CD4-positive, alpha-beta T cell treated with Interleukin-2 at 100 ng/mL for 4 hours (primary cell): Measurements from ENCODE around the gene TBC1D17.
A peak's percentile ranks its signal among the peaks of the same experiment; 100 is the strongest.
"Not testable (repeated sequence)": the region's sequence is repeated elsewhere in the genome, so short reads cannot be mapped to it uniquely, and the experiment has no call there.

ENCODE experiments used
- DNase-seq: peaks from one replicate; pipeline ENCODE4 v3.0.0-alpha.2; 2020; ENCODE audit warnings: low spot score

Gene TBC1D17

DNA sequence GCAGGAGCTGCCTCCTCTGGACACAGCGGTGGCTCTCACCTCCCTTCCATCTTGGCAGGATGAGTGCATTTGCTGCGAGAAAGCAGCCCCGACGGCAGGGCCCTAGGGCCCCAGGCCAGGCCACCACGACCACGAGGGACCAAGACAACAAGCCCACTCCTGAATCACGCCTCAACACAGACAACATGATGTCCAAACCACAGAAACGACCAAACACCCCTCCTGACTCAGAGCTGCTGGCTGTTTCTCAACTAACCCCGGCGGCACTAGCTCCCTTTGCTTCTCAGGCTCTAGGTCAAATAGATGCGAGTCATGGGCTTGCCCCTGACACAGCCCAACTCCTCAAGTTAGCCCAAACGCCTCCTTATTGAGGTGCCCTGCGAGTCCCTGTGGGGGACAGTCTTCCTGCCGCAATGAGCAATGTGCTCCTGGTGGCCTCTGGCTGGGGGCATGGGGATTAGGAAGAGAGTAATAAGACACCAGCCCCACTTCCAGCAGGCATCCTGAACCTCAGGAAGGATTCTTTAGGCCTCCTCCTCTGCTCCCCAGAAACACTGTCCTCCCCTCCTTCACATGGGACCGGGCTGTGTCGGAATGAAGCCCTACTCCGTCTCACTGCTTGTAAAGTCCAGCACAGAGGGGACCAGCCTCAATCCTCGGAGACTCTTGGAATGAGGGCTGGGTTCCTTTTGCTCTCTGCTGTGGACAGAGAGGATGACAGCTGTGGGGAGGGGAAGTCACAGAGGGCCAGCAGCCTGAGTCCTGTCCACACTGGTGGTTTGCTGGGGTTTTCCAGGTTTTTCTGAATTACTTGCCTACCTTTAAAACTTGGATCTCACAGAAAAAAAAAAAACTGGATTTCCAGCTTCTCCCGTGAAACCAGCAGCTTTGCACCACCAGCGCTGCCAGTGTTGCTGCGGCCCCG lies 44.6 kb downstream of the TBC1D17 start:
- DNase-seq, result no peak

GRCh38 chr19:49923055-49924003 lies 45.8 kb downstream of the TBC1D17 start:
- no peak for DNase-seq

GRCh38 chr19:49924004-49924880 lies 46.7 kb downstream of the TBC1D17 start:
- no peak for DNase-seq

DNA sequence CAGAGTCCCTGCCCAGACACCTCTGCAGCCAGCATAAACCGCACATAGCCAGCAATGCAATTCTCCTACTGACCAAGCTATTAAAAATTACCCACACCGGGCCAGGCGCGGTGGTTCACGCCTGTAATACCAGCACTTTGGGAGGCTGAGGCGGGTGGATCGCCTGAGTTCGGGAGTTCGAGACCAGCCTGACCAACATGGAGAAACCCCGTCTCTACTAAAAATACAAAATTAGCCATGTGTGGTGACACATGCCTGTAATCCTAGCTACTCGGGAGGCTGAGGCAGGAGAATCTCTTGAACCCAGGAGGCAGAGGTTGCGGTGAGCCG lies 47.3 kb downstream of the TBC1D17 start:
- not testable (repeated sequence) for DNase-seq

DNA sequence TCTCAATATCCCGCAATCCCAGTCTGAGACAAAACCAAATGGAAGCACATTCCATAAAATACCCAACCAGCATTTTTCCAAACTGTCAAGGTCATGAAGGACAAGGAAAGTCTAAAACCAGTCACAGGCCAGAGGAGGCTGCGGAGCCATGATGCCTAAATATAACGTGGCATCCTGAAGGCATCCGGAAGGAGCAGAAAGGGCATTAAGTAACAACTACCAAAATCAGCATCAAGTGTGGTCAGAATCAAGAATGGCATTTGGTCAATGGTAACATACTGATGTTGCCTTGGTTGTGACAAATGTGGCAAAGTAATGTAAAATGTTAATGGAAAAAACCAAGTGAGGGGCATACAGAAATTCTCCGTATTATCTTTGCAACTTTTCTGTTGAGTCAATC lies 48.0 kb downstream of the TBC1D17 start:
- no peak for DNase-seq

DNA sequence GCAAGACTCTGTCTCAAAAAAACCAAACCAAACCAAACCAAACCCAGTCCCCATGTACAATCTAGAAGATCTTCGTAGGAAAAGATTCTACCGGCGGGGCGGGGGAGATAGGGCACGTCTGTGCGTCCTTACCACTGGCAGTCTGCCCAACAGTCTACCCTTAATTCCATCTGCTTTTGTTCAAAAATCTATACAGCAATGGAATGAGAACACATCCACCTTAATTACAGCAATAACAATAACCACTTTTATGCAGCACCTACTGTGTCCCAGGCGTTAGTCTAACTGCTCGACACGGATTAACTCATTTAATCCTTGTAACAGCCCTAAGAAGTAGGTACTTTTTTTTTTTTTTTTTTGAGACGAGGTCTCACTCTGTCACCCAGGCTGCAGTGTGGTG lies 49.0 kb downstream of the TBC1D17 start:
- DNase-seq, result no peak

- no peak for DNase-seq
These were observed 50.2 kb downstream of the TBC1D17 start for GRCh38 chr19:49927526-49928264.

GRCh38 chr19:49929121-49929610 lies 51.7 kb downstream of the TBC1D17 start, which contains the start of the genes ATF5 and NUP62:
Gene ATF5, plus strand, starts transcription at chr19:49929205. Its CDS starts 1,646 bp downstream, at chr19:49930851.
Gene NUP62, minus strand, starts transcription at chr19:49929504. Its CDS starts 19,697 bp downstream, at chr19:49909807.
- peak; percentile 89 for DNase-seq

GRCh38 chr19:49929611-49930482 lies 52.3 kb downstream of the TBC1D17 start:
- peak; percentile 94 for DNase-seq

DNA sequence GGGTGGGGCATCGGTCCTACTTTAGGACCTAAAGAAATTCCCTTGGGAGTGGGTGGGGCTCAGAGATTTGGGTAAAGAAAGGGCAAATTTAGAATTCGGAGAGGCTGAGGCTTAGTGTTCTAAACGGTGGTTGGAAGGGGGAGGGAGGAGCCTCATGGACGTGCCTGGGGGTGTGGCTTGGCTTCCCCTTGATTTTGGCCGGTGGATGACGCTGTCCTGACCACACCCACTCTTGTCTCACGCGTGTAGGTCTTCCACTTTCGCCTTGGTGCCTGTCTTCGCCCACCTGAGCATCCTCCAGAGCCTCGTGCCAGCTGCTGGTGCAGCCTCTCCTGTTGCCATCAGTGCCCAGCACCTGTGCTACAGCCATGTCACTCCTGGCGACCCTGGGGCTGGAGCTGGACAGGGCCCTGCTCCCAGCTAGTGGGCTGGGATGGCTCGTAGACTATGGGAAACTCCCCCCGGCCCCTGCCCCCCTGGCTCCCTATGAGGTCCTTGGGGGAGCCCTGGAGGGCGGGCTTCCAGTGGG lies 53.0 kb downstream of the TBC1D17 start:
- DNase-seq, result no peak

DNA sequence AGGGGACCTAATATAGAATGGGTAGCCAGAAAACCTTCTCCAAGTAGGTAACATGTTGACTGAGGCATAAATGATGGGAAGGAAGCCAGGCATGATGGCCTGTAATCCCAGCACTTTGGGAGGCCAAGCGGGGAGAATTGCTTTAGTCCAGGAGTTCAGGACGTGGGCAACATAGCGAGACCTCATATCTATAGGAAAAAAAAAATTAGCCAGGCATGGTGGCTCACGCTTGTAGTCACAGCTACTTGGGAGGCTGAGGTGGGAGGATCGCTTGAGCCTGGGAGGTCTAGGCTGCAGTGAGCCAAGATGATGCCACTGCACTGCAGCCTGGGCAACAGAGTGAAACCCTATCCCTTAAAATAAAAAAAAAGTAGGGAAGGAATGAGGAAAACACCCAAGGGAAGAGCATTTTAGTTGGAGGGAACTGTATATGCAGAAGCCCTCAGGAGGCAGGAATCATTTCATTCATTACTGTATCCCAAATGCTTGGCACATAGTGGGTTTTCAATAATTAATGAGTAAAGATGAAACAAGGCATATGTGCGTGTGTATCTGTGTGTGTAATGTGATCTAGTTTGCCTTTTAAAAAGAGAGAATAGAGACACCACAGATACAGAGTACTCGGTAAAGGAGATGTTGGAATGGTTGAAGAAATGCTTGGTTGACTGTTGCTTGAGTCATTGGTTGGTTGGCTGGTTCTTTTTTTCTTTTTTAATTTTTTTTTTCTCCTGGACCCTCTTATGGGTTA lies 54.0 kb downstream of the TBC1D17 start:
- DNase-seq, result no peak

DNA sequence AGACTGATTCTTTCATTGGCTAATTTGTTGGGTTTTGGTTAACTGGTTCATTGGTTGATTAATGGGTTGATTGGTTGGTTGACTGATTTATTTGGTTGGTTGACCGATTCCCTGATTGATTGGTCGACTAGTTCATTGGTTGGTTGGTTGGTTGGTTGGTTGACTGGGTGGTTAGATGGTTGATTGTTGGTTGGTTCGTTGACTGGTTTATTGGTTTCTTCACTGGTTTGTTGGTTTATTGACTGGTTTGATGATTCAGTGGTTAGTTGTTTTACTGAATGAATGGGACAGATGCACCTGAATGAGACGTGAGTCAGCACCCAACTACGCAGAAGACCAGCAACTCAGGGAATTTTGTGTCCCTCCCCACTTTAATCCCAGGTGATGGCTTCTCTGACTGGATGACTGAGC lies 54.5 kb downstream of the TBC1D17 start:
- DNase-seq, result no peak

DNA sequence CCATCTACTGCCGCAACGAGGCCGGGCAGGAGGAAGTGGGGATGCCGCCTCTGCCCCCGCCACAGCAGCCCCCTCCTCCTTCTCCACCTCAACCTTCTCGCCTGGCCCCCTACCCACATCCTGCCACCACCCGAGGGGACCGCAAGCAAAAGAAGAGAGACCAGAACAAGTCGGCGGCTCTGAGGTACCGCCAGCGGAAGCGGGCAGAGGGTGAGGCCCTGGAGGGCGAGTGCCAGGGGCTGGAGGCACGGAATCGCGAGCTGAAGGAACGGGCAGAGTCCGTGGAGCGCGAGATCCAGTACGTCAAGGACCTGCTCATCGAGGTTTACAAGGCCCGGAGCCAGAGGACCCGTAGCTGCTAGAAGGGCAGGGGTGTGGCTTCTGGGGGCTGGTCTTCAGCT lies 55.2 kb downstream of the TBC1D17 start:
- DNase-seq, result peak; percentile 31

DNA sequence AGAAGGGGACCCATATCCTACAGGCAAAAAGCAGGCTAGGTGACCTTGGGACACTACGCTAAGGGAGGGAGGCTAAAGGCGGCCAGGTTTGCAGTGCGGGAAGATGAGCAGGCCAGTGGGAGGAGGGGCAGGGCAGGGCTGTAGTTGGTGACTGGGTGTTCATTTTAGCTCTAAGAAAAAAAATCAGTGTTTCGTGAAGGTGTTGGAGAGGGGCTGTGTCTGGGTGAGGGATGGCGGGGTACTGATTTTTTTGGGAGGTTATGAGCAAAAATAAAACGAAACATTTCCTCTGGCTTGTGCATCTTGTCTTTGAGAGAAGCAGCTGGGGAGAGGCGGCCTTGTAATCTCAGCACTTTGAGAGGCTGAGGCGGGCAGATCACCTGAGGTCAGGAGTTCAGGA lies 56.1 kb downstream of the TBC1D17 start:
- DNase-seq, result no peak

DNA sequence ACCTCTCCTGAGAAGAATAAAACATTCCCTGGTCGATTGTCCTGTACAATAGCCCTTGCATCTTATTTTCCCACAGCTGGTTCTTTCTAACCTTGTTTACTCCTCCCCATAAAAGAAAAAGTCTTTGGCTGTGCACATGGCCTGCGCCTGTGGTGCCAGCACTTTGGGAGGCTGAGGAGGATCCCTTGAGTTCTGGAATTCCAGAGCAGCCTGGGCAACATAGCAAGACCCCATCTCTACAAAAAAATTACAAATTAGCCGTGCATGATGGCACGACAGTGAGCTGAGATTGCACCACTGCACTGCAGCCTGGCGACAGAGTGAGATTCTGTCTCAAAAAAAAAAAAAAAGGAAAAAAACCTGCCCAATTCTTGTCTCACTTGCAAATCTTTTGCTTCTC lies 59.0 kb downstream of the TBC1D17 start:
- no peak for DNase-seq

DNA sequence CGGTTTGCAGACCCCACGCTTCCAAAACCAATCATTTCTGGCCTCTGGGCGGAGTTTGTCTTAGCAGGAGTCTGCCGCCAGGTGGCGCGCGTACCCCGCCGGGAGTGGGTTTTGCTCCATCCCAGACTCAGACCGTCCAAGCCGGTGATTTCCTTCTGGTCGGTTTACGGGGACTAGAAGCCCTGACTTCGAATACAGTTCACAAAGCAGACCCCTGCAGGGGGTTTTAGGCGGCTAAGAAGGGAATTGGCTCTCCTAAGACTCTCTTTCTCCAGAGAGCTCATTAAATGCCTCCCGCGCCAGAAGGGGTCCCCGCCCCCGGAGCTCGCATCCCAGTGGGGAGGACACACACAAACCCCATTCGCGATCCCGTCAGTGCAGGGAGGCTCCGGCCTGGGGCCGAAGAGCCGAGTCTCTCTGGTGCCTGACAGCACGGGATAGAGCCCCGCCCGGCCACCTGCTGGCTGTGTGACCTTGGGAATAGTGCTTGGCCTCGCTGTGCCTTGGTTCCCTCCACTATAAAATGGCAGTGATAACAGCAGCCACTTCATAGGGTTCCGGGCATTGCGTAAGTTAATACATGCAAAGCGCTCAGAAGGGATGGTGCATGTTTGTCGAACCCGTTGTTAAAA lies 60.4 kb downstream of the TBC1D17 start:
- peak; percentile 78 for DNase-seq
